GM12878 (cell line): ENCODE data around the gene CRACDL. TPM values are rescaled to one million over a fixed set of nuclear protein-coding genes. Genes with fewer than 3 reads are reported as not detected.

ENCODE experiments used
- ATAC-seq: fragments of 200-7000 bp; cut with Tn5 transposase; 3 replicates; pipeline ENCODE4 v1.9.1; 2020; ENCODE audit warnings: mild to moderate bottlenecking, moderate library complexity
- BruUV-seq: library from RNA; stranded (reverse); fragments of 400-500 nt; replicated peaks from 2 replicates; lab custom pipeline; 2021; lab: Mats Ljungman, UMichigan
- CTCF ChIA-PET: fragments of 300-600 bp; sonication (Branson Sonifier 250); formaldehyde crosslinking; extraction: SDS; loops from one replicate; lab custom pipeline; 2021; ENCODE audit warnings: inconsistent platforms; lab: Yijun Ruan, JAX
- POLR2A ChIA-PET: fragments of 350-600 bp; formaldehyde crosslinking; extraction: SDS; loops from one replicate; lab custom pipeline; 2021; ENCODE audit warnings: inconsistent platforms; lab: Charles Lee
- RAD21 ChIA-PET: fragments of 300-600 bp; sonication (Branson Sonifier 250); formaldehyde crosslinking; loops from one replicate; lab custom pipeline; 2023; ENCODE audit warnings: antibody characterized with exemption; ENCODE audit not compliant: unreplicated experiment; lab: Charles Lee
- SMC1A ChIA-PET: fragments of 300-600 bp; sonication (Branson Sonifier 250); formaldehyde crosslinking; loops from one replicate; lab custom pipeline; 2023; ENCODE audit not compliant: unreplicated experiment, uncharacterized antibody; lab: Charles Lee
- DNase-seq: peaks from one replicate; pipeline ENCODE4 v3.0.0-alpha.2; 2011; ENCODE audit warnings: low read depth, low spot score
- FAIRE-seq: peaks from 3 replicates; lab custom pipeline; 2011; peaks lifted over from hg19 to GRCh38; lab: Jason Lieb, UNC
- H2AFZ ChIP-seq: 2 replicates; pipeline ENCODE4 v1.6.0; 2011; ENCODE audit warnings: low read depth, low read length, control low read depth; ENCODE audit not compliant: control insufficient read depth
- H3K27ac ChIP-seq: 2 replicates; pipeline ENCODE4 v1.5.1; 2011; ENCODE audit warnings: control low read depth; ENCODE audit not compliant: control insufficient read depth, insufficient read depth
- H3K27me3 ChIP-seq, 2 experiments: replicated peaks in 1 of 2; 2 replicates each; pipeline versions ENCODE4 v1.6.0 to v1.6.1; 2011; ENCODE audit warnings: low read length in 1 of 2; ENCODE audit not compliant: control insufficient read depth in 2 of 2, insufficient read depth in 2 of 2
- H3K36me3 ChIP-seq, 2 experiments: 2 replicates each; pipeline ENCODE4 v1.5.1; 2011; ENCODE audit warnings: low read length in 1 of 2; ENCODE audit not compliant: control insufficient read depth in 2 of 2, insufficient read depth in 2 of 2
- H3K4me1 ChIP-seq: 2 replicates; pipeline ENCODE4 v1.6.1; 2011; ENCODE audit warnings: mild to moderate bottlenecking, low read length, moderate library complexity, mixed read lengths; ENCODE audit not compliant: control insufficient read depth, insufficient read depth
- H3K4me2 ChIP-seq: 2 replicates; pipeline ENCODE4 v1.6.0; 2011; ENCODE audit warnings: control low read depth; ENCODE audit not compliant: control insufficient read depth, insufficient read depth
- H3K4me3 ChIP-seq: fragments of 200-600 bp; sonication (generic); 2 replicates; pipeline ENCODE4 v1.5.1; 2016
- H3K79me2 ChIP-seq: 2 replicates; pipeline ENCODE4 v1.6.0; 2011; ENCODE audit warnings: low read length; ENCODE audit not compliant: control insufficient read depth, insufficient read depth
- H3K9ac ChIP-seq: 2 replicates; pipeline ENCODE4 v1.8.0; 2011; ENCODE audit warnings: low read length, control low read depth, mixed read lengths; ENCODE audit not compliant: control insufficient read depth, insufficient read depth
- H3K9me3 ChIP-seq: replicated peaks from 3 replicates; pipeline ENCODE4 v1.5.1; 2011; ENCODE audit warnings: mild to moderate bottlenecking, low read length; ENCODE audit not compliant: control insufficient read depth, insufficient read depth
- H4K20me1 ChIP-seq: 2 replicates; pipeline ENCODE4 v1.6.0; 2011; ENCODE audit not compliant: control insufficient read depth, insufficient read depth
- BHLHE40 ChIP-seq, 2 experiments: fragments of 450-650 bp in 1 of 2; IDR thresholded peaks; 2 replicates each; pipeline ENCODE4 v1.6.1; 2011 to 2017; ENCODE audit warnings: low read depth in 2 of 2, borderline replicate concordance in 1 of 2, improper control_type of control experiment in 1 of 2, low read length in 1 of 2, mild to moderate bottlenecking in 1 of 2
- GATAD2B ChIP-seq: fragments of 450-650 bp; conservative IDR thresholded peaks from 2 replicates; pipeline ENCODE4 v1.6.1; 2017; ENCODE audit warnings: low read depth, mild to moderate bottlenecking, moderate library complexity
- HCFC1 ChIP-seq: fragments of 150-350 bp; IDR thresholded peaks from 2 replicates; pipeline ENCODE4 v1.6.1; 2014; ENCODE audit warnings: low read length
- MTA2 ChIP-seq: fragments of 450-650 bp; IDR thresholded peaks from 2 replicates; pipeline ENCODE4 v1.6.1; 2016; ENCODE audit warnings: low read depth, mild to moderate bottlenecking, moderate library complexity
- MTA3 ChIP-seq: IDR thresholded peaks from 2 replicates; pipeline ENCODE4 v1.6.1; 2012; ENCODE audit warnings: low read length, inconsistent platforms, borderline replicate concordance
- PML ChIP-seq: IDR thresholded peaks from 2 replicates; pipeline ENCODE4 v1.6.1; 2012; ENCODE audit warnings: low read length, inconsistent platforms
- POLR2A ChIP-seq: IDR thresholded peaks from 2 replicates; pipeline ENCODE4 v1.6.1; 2011; ENCODE audit warnings: low read depth, mild to moderate bottlenecking, low read length
- RELA ChIP-seq: fragments of 450-650 bp; IDR thresholded peaks from 2 replicates; pipeline ENCODE4 v1.8.0; 2014; ENCODE audit warnings: borderline replicate concordance; ENCODE audit not compliant: partially characterized antibody
- RFX5 ChIP-seq: IDR thresholded peaks from 2 replicates; pipeline ENCODE4 v1.6.1; 2011; ENCODE audit warnings: low read depth, low read length, improper control_type of control experiment
- SMAD5 ChIP-seq: IDR thresholded peaks from 2 replicates; pipeline ENCODE4 v1.6.1; 2016; ENCODE audit warnings: antibody characterized with exemption, low read depth
- SRF ChIP-seq, 2 experiments: IDR thresholded peaks; 2 replicates each; pipeline ENCODE4 v1.6.1; 2011; ENCODE audit warnings: low read depth in 2 of 2, low read length in 2 of 2, mild to moderate bottlenecking in 1 of 2, moderate library complexity in 1 of 2
- USF2 ChIP-seq: IDR thresholded peaks from 2 replicates; pipeline ENCODE4 v1.6.1; 2011; ENCODE audit warnings: low read depth, low read length, improper control_type of control experiment, borderline replicate concordance
- ZSCAN29 ChIP-seq: fragments of 450-650 bp; IDR thresholded peaks from 2 replicates; pipeline ENCODE4 v1.6.1; 2017; ENCODE audit warnings: mild to moderate bottlenecking, moderate library complexity
- WGBS: methylation state at CpG from one replicate; pipeline ENCODE4 v1.1.6; 2016; ENCODE audit warnings: low lambda C conversion rate; ENCODE audit not compliant: insufficient replicate concordance, insufficient coverage; ENCODE audit errors: missing lambda C conversion rate; 5-methylcytosine and 5-hydroxymethylcytosine counted together
- in situ Hi-C: fragments of 300-500 bp; cut with MboI; formaldehyde crosslinking; loops from 9 replicates; pipeline ENCODE4 v1.14.3; 2018; ENCODE audit warnings: mixed read lengths
- intact Hi-C: fragments of 100-400 bp; cut with micrococcal nuclease; formaldehyde crosslinking; loops from one replicate; pipeline ENCODE4 v1.14.2; 2022; ENCODE audit not compliant: unreplicated experiment
- polyA plus RNA-seq, 11 experiments: library from polyadenylated mRNA; depleted of rRNA in 4 of 11; unstranded in 6 of 11; stranded (reverse) in 5 of 11; fragments of >200 nt; fragmentation: Nextera tagmentation in 4 of 11; fragmentation: Illumina TruSeq in 1 of 11; extraction: Ambion mirVana in 4 of 11; extraction: Trizol in 1 of 11; gene quantifications; 1 replicate in 1 of 11; 2 replicates in 10 of 11; pipeline versions ENCODE4 v1.2.1 to v1.2.3, GENCODE V29; 2011 to 2016; ENCODE audit warnings: inconsistent platforms in 2 of 11, missing spikeins in 2 of 11, low read depth in 1 of 11
- total RNA-seq, 4 experiments: library from RNA; depleted of rRNA in 3 of 4; stranded (reverse); fragments of >200 nt in 3 of 4; fragmentation: Illumina TruSeq in 1 of 4; extraction: Trizol in 1 of 4; gene quantifications; 2 replicates each; pipeline versions ENCODE4 v1.2.1 to v1.2.3, GENCODE V29; 2013 to 2021

CRACDL gene
- total and polyA plus RNA-seq, 10 of the 15 experiments (the other 5 are each of a cell fraction or from before 2014, with no cell fraction given): 0.03 to 0.72 (median 0.14) TPM

- Histone ChIP-seq H3K27ac (no peak overlapping the region), H3K9me3 (no peaks in the 10 kb centered on the region), H2AFZ (no peak overlapping the region), H3K36me3 (no peaks in the 10 kb centered on the region), H4K20me1 (no peaks in the 10 kb centered on the region), H3K9ac (no peak overlapping the region), H3K27me3 (no peaks in the 10 kb centered on the region)
- BruUV-seq: no TSS peak
- ChIA-PET SMC1A (no interaction called here), POLR2A (no interaction called here)
- in situ Hi-C loops: no loop called here
- ATAC-seq: no peak
- TF ChIP-seq HCFC1: no peak
- TF ChIP-seq RFX5: no peak
- TF ChIP-seq SRF (IDR thresholded peaks at IDR 0.05; ENCODE audit: low read depth in 2 of 2, low read length in 2 of 2): no peak
- no peak for TF ChIP-seq SMAD5
- TF ChIP-seq PML: no peak
- TF ChIP-seq MTA3: no peak
- no peak for TF ChIP-seq USF2
- no peak for TF ChIP-seq ZSCAN29
- TF ChIP-seq POLR2A: no peak
- no peak for TF ChIP-seq BHLHE40 (IDR thresholded peaks at IDR 0.05; ENCODE audit: borderline replicate concordance in 1 of 2, low read depth in 2 of 2, low read length in 1 of 2)
- TF ChIP-seq GATAD2B: no peak
- no peak for TF ChIP-seq MTA2
- no peak for TF ChIP-seq RELA
- TF ChIP-seq, all 136 proteins: peak for 0
- WGBS: 59% methylated on average over 6 of the region's 6 CpGs
- intact Hi-C loops: no loop called here
- CTCF ChIA-PET: no interaction called here
- RAD21 ChIA-PET: interaction anchor here (0.6 to 1.3 kb wide), 2 partner anchors 113 to 303 kb away, joined by 3 to 4 read pairs; no protein-coding TSS in a partner anchor
- FAIRE-seq: no peak
- Histone ChIP-seq H3K4me2 (no peak overlapping the region), H3K79me2 (no peaks in the 10 kb centered on the region), H3K4me3 (no peak overlapping the region), H3K4me1 (peaks cover 58% of the 10 kb centered on the region)
- DNase-seq: no peak
Measured at GRCh38 chr2:98761909-98762308, 174.1 kb downstream of the CRACDL start.
